Heart left ventricle (tissue), 16 donors: ENCODE data around the gene VPS52. TPM values are rescaled to one million over a fixed set of nuclear protein-coding genes. Genes with fewer than 3 reads are reported as not detected.

Experiments
- ATAC-seq, 4 donors: fragments of 200-7000 bp; cut with Tn5 transposase; one replicate each; pipeline ENCODE4 v1.9.1; 2020 to 2022; ENCODE audit warnings: moderate library complexity in 4 of 4, mild to moderate bottlenecking in 3 of 4, moderate number of reproducible peaks in 1 of 4
- DNase-seq, 5 donors: peaks; one replicate each; pipeline ENCODE4 v3.0.0-alpha.2; 2020
- H3K27ac ChIP-seq, 12 donors: fragments of 200-600 bp; sonication (generic) in 4 of 12; one replicate each; pipeline versions ENCODE4 v1.5.0 to v1.8.0; 2016 to 2022; ENCODE audit warnings: mild to moderate bottlenecking in 2 of 12
- H3K27me3 ChIP-seq, 9 donors: fragments of 200-600 bp; sonication (generic) in 2 of 9; one replicate each; pipeline versions ENCODE4 v1.5.1 to v1.8.0; 2016 to 2022; ENCODE audit warnings: mild to moderate bottlenecking in 3 of 9
- H3K36me3 ChIP-seq, 9 donors: fragments of 200-600 bp; sonication (generic) in 2 of 9; one replicate each; pipeline versions ENCODE4 v1.5.0 to v1.8.0; 2018 to 2022; ENCODE audit warnings: mild to moderate bottlenecking in 2 of 9
- H3K4me1 ChIP-seq, 12 donors: fragments of 200-600 bp; sonication (generic) in 4 of 12; one replicate each; pipeline versions ENCODE4 v1.5.0 to v1.8.0; 2016 to 2022; ENCODE audit warnings: mild to moderate bottlenecking in 3 of 12
- H3K4me3 ChIP-seq, 12 donors: fragments of 200-600 bp; sonication (generic) in 4 of 12; one replicate each; pipeline versions ENCODE4 v1.5.0 to v1.8.0; 2017 to 2022; ENCODE audit warnings: mild to moderate bottlenecking in 9 of 12, moderate library complexity in 4 of 12
- H3K9me3 ChIP-seq, 12 donors: fragments of 200-600 bp; sonication (generic) in 4 of 12; one replicate each; pipeline versions ENCODE4 v1.5.0 to v1.8.0; 2016 to 2022; ENCODE audit warnings: mild to moderate bottlenecking in 1 of 12
- POLR2A ChIP-seq, 2 donors: fragments of 450-650 bp; IDR thresholded peaks; one replicate each; pipeline ENCODE4 v1.6.1; 2017; ENCODE audit warnings: antibody characterized with exemption in 2 of 2, mild to moderate bottlenecking in 2 of 2, moderate library complexity in 2 of 2
- WGBS, 4 donors: extraction: QIAGEN DNeasy Blood & Tissue Kit in 2 of 4; methylation state at CpG; one replicate each; pipeline versions ENCODE4 v1.1.5 to v1.1.7; 2013 to 2018; 5-methylcytosine and 5-hydroxymethylcytosine counted together
- intact Hi-C, 10 donors: fragments of 100-400 bp; cut with DNase I; formaldehyde crosslinking; loops; one replicate each; pipeline versions ENCODE4 v1.11.1 to v1.14.2; 2022
- polyA plus RNA-seq, 2 donors: library from polyadenylated mRNA; stranded (reverse); fragments of 200-250 nt; gene quantifications; one replicate each; pipeline ENCODE4 v1.2.3, GENCODE V29; 2013
- total RNA-seq, 9 donors: library from RNA; depleted of rRNA in 2 of 9; stranded (reverse); fragments of >200 nt in 2 of 9; fragmentation: NEBNext Ultra II Directional in 3 of 9; extraction: Animal tissue kit (Norgen Biotek cat#: 25700) in 3 of 9; gene quantifications; one replicate each; pipeline versions ENCODE4 v1.1.0 to v1.2.4, GENCODE V29; 2016 to 2023
- TF ChIP-seq, protein P1 (sequence below), 12 donors: fragments of 200-600 bp; sonication (generic) in 4 of 12; IDR thresholded peaks; one replicate each; pipeline versions ENCODE4 v1.5.0 to v1.8.0; 2018 to 2022; ENCODE audit warnings: antibody characterized with exemption in 12 of 12, mild to moderate bottlenecking in 5 of 12
- donor health status: ischemic (EF 13 %, LVEDD 7.1; RV severe dilation, severe dysfunction).
- donor health status: healthy with polysubstance abuse.
- donor health status: DM: no; HTN: yes; CAD: no.
- donor health status: DM: no; HTN: no; CAD: no.
- donor health status: ischemic (EF 25% LVEDD 6.9; RV normal size, moderate dysfunction).
- donor health status: ischemic (EF 25% LVEDD 5.7; RV mildly dilated, moderate dysfunction).
- donor health status: healthy.
- donor health status: DM: yes; HTN: yes; CAD: no.
- donor health status: ischemic (EF 35%, LVEDD 5.7; RV mildly dilated, moderate dysfunction).
- donor health status: nonischemic (EF 11% LVEDD 7.7; RV severe dilation, severe dysfunction).
- donor health status: DM: yes; HTN: yes; CAD: no.
- donor health status: PGD.
- donor health status: ischemic (EF 29% LVEDD 5.4; RV normal size, mild dysfunction).
- donor health status: nonischemic (EF 23%, LVEDD 6.1; RV moderate dilation, normal function).

The VPS52 gene
- total and polyA plus RNA-seq, 11 donors, result 25.1 to 47.0 (median 33.0) TPM

- 89 to 91% (median 91%) methylated on average over 3 of the region's 3 CpGs for WGBS, 4 donors
- ATAC-seq (no peak), DNase-seq (no peak)
- H3K36me3 ChIP-seq, result peaks cover 0 to 65% (median 50%) of the 10 kb centered on the region in 9 donors
- peaks cover 0 to 55% (median 28%) of the 10 kb centered on the region in 12 donors for H3K4me1 ChIP-seq
- no peaks in the 10 kb centered on the region for H3K9me3 ChIP-seq
- H3K27me3 ChIP-seq, result no peaks in the 10 kb centered on the region
- intact Hi-C loops, result no loop called here
- H3K4me3 ChIP-seq, result no peak overlapping the region
- H3K27ac ChIP-seq, result no peak overlapping the region
- no peak for TF ChIP-seq POLR2A (IDR thresholded peaks at IDR 0.05)
- TF ChIP-seq, protein P1, sequence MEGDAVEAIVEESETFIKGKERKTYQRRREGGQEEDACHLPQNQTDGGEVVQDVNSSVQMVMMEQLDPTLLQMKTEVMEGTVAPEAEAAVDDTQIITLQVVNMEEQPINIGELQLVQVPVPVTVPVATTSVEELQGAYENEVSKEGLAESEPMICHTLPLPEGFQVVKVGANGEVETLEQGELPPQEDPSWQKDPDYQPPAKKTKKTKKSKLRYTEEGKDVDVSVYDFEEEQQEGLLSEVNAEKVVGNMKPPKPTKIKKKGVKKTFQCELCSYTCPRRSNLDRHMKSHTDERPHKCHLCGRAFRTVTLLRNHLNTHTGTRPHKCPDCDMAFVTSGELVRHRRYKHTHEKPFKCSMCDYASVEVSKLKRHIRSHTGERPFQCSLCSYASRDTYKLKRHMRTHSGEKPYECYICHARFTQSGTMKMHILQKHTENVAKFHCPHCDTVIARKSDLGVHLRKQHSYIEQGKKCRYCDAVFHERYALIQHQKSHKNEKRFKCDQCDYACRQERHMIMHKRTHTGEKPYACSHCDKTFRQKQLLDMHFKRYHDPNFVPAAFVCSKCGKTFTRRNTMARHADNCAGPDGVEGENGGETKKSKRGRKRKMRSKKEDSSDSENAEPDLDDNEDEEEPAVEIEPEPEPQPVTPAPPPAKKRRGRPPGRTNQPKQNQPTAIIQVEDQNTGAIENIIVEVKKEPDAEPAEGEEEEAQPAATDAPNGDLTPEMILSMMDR (IDR thresholded peaks at IDR 0.05), result no peak
Observed at GRCh38 chr6:33301877-33302276, 30.2 kb upstream of the VPS52 start.

DNA sequence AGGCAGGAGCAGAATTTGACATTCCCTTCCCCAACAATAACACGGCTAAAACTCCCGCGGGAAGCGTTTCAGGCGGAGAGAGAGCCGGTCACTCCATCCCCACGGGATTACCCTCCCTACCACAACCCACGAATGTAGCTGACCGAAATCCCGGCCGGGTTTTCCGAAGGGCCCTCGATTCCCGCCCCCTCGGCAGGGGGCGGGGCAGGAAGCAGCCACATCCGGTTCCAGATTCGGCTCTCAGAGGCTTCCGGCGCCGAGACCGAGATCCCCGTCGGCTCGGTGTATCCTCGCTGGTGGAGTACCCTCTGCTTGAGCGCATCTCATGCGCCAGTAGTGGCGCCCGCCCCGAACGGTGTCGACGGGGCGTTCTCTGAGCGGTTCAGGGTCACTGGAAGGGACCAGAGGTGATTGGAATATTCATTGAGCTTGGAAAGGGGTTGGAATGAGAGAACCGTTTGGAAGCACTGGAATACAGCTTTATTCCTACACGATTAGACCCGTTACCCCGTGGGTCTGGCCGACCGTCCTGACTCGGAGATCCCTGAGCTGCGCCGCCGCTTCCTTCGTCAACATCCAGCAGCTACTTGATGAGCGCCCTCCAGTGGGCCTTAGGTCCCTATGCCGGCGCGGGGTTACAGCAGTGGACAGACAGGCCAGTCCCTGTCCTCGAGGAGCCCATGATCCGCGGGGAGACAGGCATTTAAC, 27.7 kb upstream of the VPS52 start:
- DNase-seq (peak; percentile 93 to 95 (median 94)), ATAC-seq (peak; percentile 80 to 87 (median 82))
- Histone ChIP-seq H3K9me3 (no peaks in the 10 kb centered on the region), H3K36me3 (peaks cover 0 to 65% (median 50%) of the 10 kb centered on the region in 9 donors), H3K27me3 (no peaks in the 10 kb centered on the region), H3K27ac (peak overlapping the region; percentile 88 to 99 (median 98)), H3K4me1 (peaks cover 0 to 36% (median 25%) of the 10 kb centered on the region in 12 donors), H3K4me3 (peak overlapping the region; percentile 63 to 100 (median 84))
- WGBS, 4 donors, result 0% methylated on average over 29 to 54 of the region's 54 CpGs
- TF ChIP-seq POLR2A (IDR thresholded peaks at IDR 0.05), result peak in 1 of 2 donors; percentile 76
- TF ChIP-seq, protein P1 (IDR thresholded peaks at IDR 0.05), result peak; percentile 59 to 91 (median 76)
- intact Hi-C loops, result loop anchor here in 3 of 10 donors (1.0 to 2.0 kb wide), 4 partner anchors 10 to 22 kb away; partner anchors contain the start of genes PFDN6 (in 2 of the 3), WDR46 (in 2 of the 3), B3GALT4 (in 1 of the 3) and TAPBP (in 1 of the 3)

DNA sequence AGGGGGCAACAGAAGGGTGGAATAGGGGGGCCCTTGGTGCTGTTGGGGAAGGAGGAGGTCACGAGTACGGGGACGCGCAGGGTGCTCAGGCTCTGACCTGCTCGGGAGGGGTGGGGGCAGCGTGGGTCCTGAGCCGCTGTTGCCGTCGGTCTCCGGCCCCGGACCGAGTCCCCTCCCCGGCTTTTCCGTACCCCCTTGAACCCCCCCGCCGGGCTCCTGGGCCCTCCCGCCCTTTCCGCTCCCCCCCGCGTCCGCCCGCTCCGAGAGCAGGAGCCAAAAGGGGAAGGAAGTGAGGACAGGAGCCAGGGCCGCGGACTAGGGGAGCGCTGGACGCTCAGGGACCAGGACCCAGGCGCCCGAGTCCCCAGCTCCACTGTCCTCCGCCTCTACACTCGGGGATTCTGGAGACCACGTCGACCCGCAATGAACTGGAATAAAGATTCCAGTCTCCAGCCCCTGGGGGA, 27.1 kb upstream of the VPS52 start, which contains the start of gene RGL2:
Gene RGL2 (minus strand): TSS at position 170 of the 464 bp plus-strand sequence. CDS start 332 bp downstream, outside the sequence.
- DNase-seq (peak; percentile 91 to 95 (median 93)), ATAC-seq (peak; percentile 70 to 85 (median 78))
- peaks cover 0 to 65% (median 50%) of the 10 kb centered on the region in 9 donors for H3K36me3 ChIP-seq
- 0 to 1% (median 0%) methylated on average over 4 to 34 of the region's 34 CpGs for WGBS, 4 donors
- H3K9me3 ChIP-seq, result no peaks in the 10 kb centered on the region
- peak within 1 kb of the TSS; percentile 88 to 99 (median 98) for H3K27ac ChIP-seq
- TF ChIP-seq, protein P1 (IDR thresholded peaks at IDR 0.05), result no peak
- intact Hi-C loops, result loop anchor here in 3 of 10 donors (1.0 to 2.0 kb wide), 4 partner anchors 10 to 22 kb away; partner anchors contain the start of genes PFDN6 (in 2 of the 3), WDR46 (in 2 of the 3), B3GALT4 (in 1 of the 3) and TAPBP (in 1 of the 3)
- no peaks in the 10 kb centered on the region for H3K27me3 ChIP-seq
- peaks cover 0 to 36% (median 25%) of the 10 kb centered on the region in 12 donors for H3K4me1 ChIP-seq
- H3K4me3 ChIP-seq, result peak within 1 kb of the TSS; percentile 63 to 100 (median 84)
